GM19467 (cell line): ENCODE data around the gene CA10.

ENCODE experiments used
- ATAC-seq: cut with Tn5 transposase; IDR thresholded peaks from one replicate; pipeline ENCODE4 v1.9.1; 2021; ENCODE audit warnings: mild to moderate bottlenecking, moderate library complexity; ENCODE audit not compliant: unreplicated experiment

The CA10 gene

GRCh38 chr17:51700011-51700760, 458.3 kb downstream of the CA10 start:
- no peak for ATAC-seq

GRCh38 chr17:51699303-51699702, 459.2 kb downstream of the CA10 start:
- no peak for ATAC-seq

GRCh38 chr17:51692917-51693316, 465.6 kb downstream of the CA10 start:
- ATAC-seq = no peak

- ATAC-seq = no peak
Measured at GRCh38 chr17:51687887-51688286, 470.6 kb downstream of the CA10 start.

- ATAC-seq = no peak
Measured at GRCh38 chr17:51685287-51685909, 473.1 kb downstream of the CA10 start.

GRCh38 chr17:51684214-51684613, 474.3 kb downstream of the CA10 start:
- no peak for ATAC-seq

GRCh38 chr17:51683291-51683690, 475.2 kb downstream of the CA10 start:
- no peak for ATAC-seq

- no peak for ATAC-seq
Measured at GRCh38 chr17:51682115-51682514, 476.4 kb downstream of the CA10 start.

- no peak for ATAC-seq
Measured at GRCh38 chr17:51677875-51678274, 480.6 kb downstream of the CA10 start.

GRCh38 chr17:51676691-51677487, 481.6 kb downstream of the CA10 start:
- no peak for ATAC-seq

- no peak for ATAC-seq
Measured at GRCh38 chr17:51674579-51675255, 483.8 kb downstream of the CA10 start.

- no peak for ATAC-seq
Measured at GRCh38 chr17:51673070-51673469, 485.4 kb downstream of the CA10 start.

GRCh38 chr17:51672065-51672464, 486.4 kb downstream of the CA10 start:
- ATAC-seq = no peak

GRCh38 chr17:51670899-51671298, 487.6 kb downstream of the CA10 start:
- no peak for ATAC-seq

- ATAC-seq = no peak
Measured at GRCh38 chr17:51668963-51669246, 489.6 kb downstream of the CA10 start.

GRCh38 chr17:51668155-51668962, 490.2 kb downstream of the CA10 start:
- ATAC-seq = no peak

GRCh38 chr17:51667706-51668083, 490.8 kb downstream of the CA10 start:
- no peak for ATAC-seq

GRCh38 chr17:51666971-51667705, 491.4 kb downstream of the CA10 start:
- no peak for ATAC-seq

GRCh38 chr17:51662204-51663056, 496.1 kb downstream of the CA10 start:
- ATAC-seq = no peak
